Measurements from ENCODE around the gene DMRT3. TPM values are rescaled to one million over a fixed set of nuclear protein-coding genes. Genes with fewer than 3 reads are reported as not detected.

Gene DMRT3
- total RNA-seq, 2 donors from 2014 or later = not detected

- TF ChIP-seq CTCF (IDR thresholded peaks at IDR 0.05) = no peak
- no peaks in the 10 kb centered on the region for H3K9me3 ChIP-seq
- H3K4me1 ChIP-seq = peaks cover 0 to 22% of the 10 kb centered on the region in 2 donors
- H3K27me3 ChIP-seq = peaks cover 45 to 72% of the 10 kb centered on the region in 2 donors
- no peak for DNase-seq (ENCODE audit: low spot score)
- H3K27ac ChIP-seq = no peak overlapping the region
- H3K36me3 ChIP-seq = no peaks in the 10 kb centered on the region
- peak overlapping the region in 1 of 2 donors; percentile 20 for H3K4me3 ChIP-seq
Observed at GRCh38 chr9:976943-977837, 735 bp downstream of the DMRT3 start.

- Histone ChIP-seq H3K27ac (no peak overlapping the region), H3K27me3 (peaks cover 36 to 62% of the 10 kb centered on the region in 2 donors), H3K4me3 (no peak overlapping the region), H3K9me3 (no peaks in the 10 kb centered on the region), H3K4me1 (peaks cover 0 to 13% of the 10 kb centered on the region in 2 donors), H3K36me3 (no peaks in the 10 kb centered on the region)
- DNase-seq (ENCODE audit: low spot score) = no peak
- no peak for TF ChIP-seq CTCF (IDR thresholded peaks at IDR 0.05)
Observed at GRCh38 chr9:977838-978830, 1.7 kb downstream of the DMRT3 start.

GRCh38 chr9:979983-980382 lies 3.5 kb downstream of the DMRT3 start:
- peaks cover 24 to 44% of the 10 kb centered on the region in 2 donors for H3K27me3 ChIP-seq
- H3K4me3 ChIP-seq = no peak overlapping the region
- H3K9me3 ChIP-seq = no peaks in the 10 kb centered on the region
- no peak for DNase-seq (ENCODE audit: low spot score)
- H3K4me1 ChIP-seq = peaks cover 0 to 12% of the 10 kb centered on the region in 2 donors
- H3K36me3 ChIP-seq = no peaks in the 10 kb centered on the region
- H3K27ac ChIP-seq = no peak overlapping the region
- no peak for TF ChIP-seq CTCF (IDR thresholded peaks at IDR 0.05)

GRCh38 chr9:980640-981039 lies 4.2 kb downstream of the DMRT3 start:
- no peaks in the 10 kb centered on the region for H3K9me3 ChIP-seq
- H3K4me1 ChIP-seq = peaks cover 0 to 12% of the 10 kb centered on the region in 2 donors
- peaks cover 17 to 37% of the 10 kb centered on the region in 2 donors for H3K27me3 ChIP-seq
- no peak overlapping the region for H3K4me3 ChIP-seq
- H3K27ac ChIP-seq = no peak overlapping the region
- DNase-seq (ENCODE audit: low spot score) = no peak
- H3K36me3 ChIP-seq = no peaks in the 10 kb centered on the region
- no peak for TF ChIP-seq CTCF (IDR thresholded peaks at IDR 0.05)

- no peak overlapping the region for H3K27ac ChIP-seq
- peaks cover 17 to 28% of the 10 kb centered on the region in 2 donors for H3K27me3 ChIP-seq
- no peak for DNase-seq (ENCODE audit: low spot score)
- H3K4me3 ChIP-seq = no peak overlapping the region
- peaks cover 0 to 5% of the 10 kb centered on the region in 2 donors for H3K4me1 ChIP-seq
- no peaks in the 10 kb centered on the region for H3K36me3 ChIP-seq
- TF ChIP-seq CTCF (IDR thresholded peaks at IDR 0.05) = no peak
- no peaks in the 10 kb centered on the region for H3K9me3 ChIP-seq
Observed at GRCh38 chr9:981491-981898, 5.0 kb downstream of the DMRT3 start.
